Esophagus muscularis mucosa (tissue), 3 donors: ENCODE data around the gene CST6.

Experiments used
- CTCF ChIP-seq, 3 experiments: fragments of 200-600 bp in 2 of 3; fragments of 450-650 bp in 1 of 3; sonication (generic) in 2 of 3; IDR thresholded peaks; one replicate each; pipeline ENCODE4 v1.5.1; 2017 to 2019; ENCODE audit warnings: antibody characterized with exemption in 3 of 3, mild to moderate bottlenecking in 2 of 3, moderate library complexity in 1 of 3
- POLR2A ChIP-seq: fragments of 450-650 bp; IDR thresholded peaks from one replicate; pipeline ENCODE4 v1.6.1; 2017; ENCODE audit warnings: antibody characterized with exemption, moderate library complexity, mild to moderate bottlenecking, low read depth

- no peak for TF ChIP-seq CTCF (IDR thresholded peaks at IDR 0.05)
- no peak for TF ChIP-seq POLR2A
These were observed 5.5 kb downstream of the CST6 start for GRCh38 chr11:66017321-66017720.
